GM12874 (cell line): ENCODE measurements around the gene CLDN16.

Experiments used
- TF ChIP-seq, protein P1 (sequence below): IDR thresholded peaks from 2 replicates; pipeline ENCODE4 v1.5.1; 2011; ENCODE audit warnings: low read depth, mild to moderate bottlenecking, control low read depth, low read length, moderate library complexity; ENCODE audit not compliant: insufficient read depth

Gene CLDN16

DNA sequence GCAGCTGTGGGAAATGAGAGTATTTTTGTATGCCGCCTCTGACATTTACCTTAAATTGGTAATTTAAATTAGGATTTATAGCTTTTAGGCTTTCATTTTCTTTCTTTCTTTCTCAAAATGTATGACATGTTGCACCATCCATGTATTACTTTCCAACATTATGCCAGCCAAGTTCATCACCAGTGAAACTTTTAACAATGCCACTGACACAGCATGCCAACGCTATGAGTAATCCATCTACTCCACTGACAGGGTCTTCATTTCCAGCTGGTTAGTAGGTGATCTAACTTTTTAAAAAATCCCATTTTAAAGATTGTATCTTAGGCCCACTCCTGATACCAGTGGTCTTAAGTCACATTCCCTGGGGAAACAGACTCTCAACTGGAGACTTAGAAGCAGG, 21.8 kb upstream of the CLDN16 start:
- TF ChIP-seq, protein P1, sequence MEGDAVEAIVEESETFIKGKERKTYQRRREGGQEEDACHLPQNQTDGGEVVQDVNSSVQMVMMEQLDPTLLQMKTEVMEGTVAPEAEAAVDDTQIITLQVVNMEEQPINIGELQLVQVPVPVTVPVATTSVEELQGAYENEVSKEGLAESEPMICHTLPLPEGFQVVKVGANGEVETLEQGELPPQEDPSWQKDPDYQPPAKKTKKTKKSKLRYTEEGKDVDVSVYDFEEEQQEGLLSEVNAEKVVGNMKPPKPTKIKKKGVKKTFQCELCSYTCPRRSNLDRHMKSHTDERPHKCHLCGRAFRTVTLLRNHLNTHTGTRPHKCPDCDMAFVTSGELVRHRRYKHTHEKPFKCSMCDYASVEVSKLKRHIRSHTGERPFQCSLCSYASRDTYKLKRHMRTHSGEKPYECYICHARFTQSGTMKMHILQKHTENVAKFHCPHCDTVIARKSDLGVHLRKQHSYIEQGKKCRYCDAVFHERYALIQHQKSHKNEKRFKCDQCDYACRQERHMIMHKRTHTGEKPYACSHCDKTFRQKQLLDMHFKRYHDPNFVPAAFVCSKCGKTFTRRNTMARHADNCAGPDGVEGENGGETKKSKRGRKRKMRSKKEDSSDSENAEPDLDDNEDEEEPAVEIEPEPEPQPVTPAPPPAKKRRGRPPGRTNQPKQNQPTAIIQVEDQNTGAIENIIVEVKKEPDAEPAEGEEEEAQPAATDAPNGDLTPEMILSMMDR = no peak

DNA sequence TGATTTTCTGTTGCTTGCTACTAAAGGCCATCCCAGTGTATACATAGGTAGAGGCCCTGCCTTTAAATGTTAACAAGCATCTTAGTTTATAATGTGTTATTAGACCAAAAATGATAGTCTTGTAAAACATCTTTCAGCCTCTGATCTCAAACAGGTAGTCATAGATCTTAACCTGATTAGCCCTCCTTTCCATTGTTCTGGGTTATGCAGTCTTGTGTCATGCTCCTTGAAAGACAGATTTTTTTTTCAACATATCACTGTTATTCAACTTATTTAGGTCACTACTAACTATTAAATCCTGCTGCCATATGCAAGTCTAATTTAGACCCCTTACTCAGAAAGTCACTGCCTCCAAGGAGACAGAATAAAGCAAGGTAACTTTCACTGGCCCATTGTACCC, 19.1 kb upstream of the CLDN16 start:
- TF ChIP-seq, protein P1 = no peak

DNA sequence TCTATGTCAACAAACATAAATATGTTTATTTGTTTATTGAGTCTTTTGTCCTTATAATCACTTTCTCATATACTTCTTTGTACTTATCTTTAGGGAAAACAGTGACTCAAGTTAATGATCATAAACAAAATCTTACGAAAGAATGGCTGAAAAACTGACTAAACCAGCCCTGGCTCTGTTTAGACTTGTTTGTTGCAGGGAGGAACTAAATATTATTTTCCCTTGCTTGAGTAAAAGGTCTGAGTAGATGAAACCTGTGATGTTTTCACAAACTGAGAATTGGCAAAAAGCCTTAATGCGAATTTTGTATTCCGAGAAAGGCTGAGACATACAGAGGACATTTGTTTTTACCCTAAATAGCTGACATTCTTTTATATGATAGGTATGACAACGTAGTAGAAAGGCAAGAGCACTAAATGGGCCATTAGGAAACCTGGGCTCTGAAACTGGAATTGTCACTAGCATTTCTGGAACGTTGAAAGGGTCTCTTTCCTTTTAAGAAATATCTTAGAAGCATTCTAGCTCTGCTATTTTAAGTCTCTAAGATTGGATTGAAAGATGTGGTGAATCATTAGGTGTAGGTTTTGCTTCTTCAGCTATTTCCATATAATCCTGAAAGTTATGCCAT, 18.2 kb upstream of the CLDN16 start:
- TF ChIP-seq, protein P1 = no peak

DNA sequence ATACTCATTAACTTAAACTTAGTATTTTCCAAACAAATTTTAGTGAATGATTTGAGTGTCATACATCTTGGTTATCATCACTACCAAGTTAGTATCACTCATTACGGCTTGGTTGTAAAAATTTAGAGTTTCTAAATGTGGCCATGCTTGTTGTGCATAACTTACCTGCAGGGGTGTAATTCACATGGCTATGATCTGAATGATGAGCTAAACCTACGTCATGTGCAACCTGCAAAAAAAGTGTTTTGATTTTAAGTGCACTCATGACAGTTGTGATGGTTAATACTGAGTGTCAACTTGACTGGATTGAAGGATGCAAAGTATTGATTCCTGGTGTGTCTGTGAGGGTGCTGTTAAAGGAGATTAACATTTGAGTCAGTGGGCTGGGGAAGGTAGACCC, 17.6 kb upstream of the CLDN16 start:
- TF ChIP-seq, protein P1 = no peak

DNA sequence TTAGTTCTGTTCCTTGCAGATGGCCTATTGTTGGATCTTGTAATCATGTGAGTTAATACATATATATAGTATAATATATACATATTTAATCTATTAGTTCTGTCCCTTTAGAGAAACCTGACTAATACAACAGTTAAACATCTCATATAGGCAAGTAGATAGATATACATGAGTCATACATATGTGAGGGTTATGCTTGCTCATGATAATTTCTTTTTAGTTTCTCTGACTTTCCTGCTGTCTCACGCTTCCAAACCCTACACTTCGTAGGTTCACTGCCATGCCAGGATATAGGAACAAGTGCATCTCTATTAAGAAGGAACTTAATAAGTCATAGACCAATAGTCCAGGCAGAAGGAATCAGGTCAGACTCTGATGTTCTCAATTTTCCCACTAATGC, 16.8 kb upstream of the CLDN16 start:
- TF ChIP-seq, protein P1 = no peak

DNA sequence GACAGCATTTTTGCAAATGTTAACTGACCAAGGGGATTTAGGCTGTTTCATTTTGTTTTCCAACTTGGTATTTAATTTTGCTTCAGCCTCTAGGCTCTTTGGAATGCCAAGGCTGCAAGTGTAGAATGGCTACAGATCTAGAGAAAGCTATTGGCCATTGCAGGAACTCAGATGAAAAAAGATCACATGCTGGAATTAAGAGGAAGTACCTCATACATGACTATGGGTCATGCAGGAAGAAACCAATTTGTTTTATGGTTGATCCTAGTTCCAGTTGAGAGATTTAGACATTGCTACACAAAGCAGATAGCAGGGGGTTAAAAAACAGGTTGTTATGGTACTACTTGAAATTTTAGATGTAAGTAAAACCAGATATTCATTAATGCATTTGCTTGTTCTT, 12.7 kb upstream of the CLDN16 start:
- TF ChIP-seq, protein P1 = no peak

DNA sequence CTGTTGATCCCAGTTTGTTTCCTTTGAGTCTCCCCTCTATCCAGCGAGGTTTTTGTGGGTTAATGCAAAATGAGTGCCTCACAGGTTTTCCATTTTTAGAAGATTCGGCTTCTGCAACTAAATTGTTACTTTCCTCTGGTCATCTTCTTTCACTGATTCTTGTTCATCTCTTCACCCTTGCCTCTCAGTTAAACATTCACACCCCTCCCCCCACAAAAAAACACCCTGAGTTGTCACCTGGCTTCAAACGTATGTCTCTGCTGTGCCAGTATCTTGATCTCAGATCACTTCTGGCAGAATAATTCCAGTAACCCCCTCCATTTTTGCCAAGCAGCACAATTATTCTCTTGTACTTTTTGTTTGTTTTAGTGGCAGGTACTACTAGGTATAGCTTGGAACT, 12.3 kb upstream of the CLDN16 start:
- TF ChIP-seq, protein P1 = no peak
